ENCODE measurements around the gene RPAP3.

The RPAP3 gene

GRCh38 chr12:47731723-47732122 is 25.9 kb upstream of the RPAP3 start:
- Histone ChIP-seq H3K27ac (replicated peaks; ENCODE audit: low read length) (no peak overlapping the region), H3K9ac (ENCODE audit: low read depth, low read length, poor library complexity) (no peak overlapping the region), H3K4me2 (ENCODE audit: insufficient read depth, low read length, poor library complexity, severe bottlenecking) (no peak overlapping the region), H2BK120ac (ENCODE audit: low read depth, low read length) (no peak overlapping the region), H3K23ac (ENCODE audit: low read depth, low read length, poor library complexity) (no peak overlapping the region), H2BK5ac (ENCODE audit: low read length) (no peak overlapping the region), H2AK5ac (ENCODE audit: low read depth, low read length) (no peak overlapping the region), H3K79me1 (ENCODE audit: low read depth, low read length) (no peaks in the 10 kb centered on the region), H3K14ac (ENCODE audit: low read length) (no peak overlapping the region), H3K4ac (ENCODE audit: low read length) (no peak overlapping the region), H4K8ac (ENCODE audit: low read depth, low read length) (no peak overlapping the region), H2BK12ac (ENCODE audit: low read length) (no peak overlapping the region), H2BK15ac (ENCODE audit: low read length) (no peak overlapping the region), H3K4me3 (ENCODE audit: low read length in 2 of 2) (no peak overlapping the region), H3K27me3 (ENCODE audit: control insufficient read depth in 3 of 3, insufficient read depth in 3 of 3, low read depth in 1 of 3, low read length in 3 of 3) (no peaks in the 10 kb centered on the region), H4K91ac (ENCODE audit: low read depth, low read length, poor library complexity) (no peak overlapping the region), H3K4me1 (ENCODE audit: control insufficient read depth in 2 of 2, insufficient read depth in 1 of 2, low read depth in 1 of 2, low read length in 2 of 2) (peaks cover 15 to 17% of the 10 kb centered on the region in 2 donors), H2AFZ (ENCODE audit: low read length) (no peak overlapping the region), H3K9me3 (replicated peaks in 1 of 2; ENCODE audit: control insufficient read depth in 2 of 2, insufficient read depth in 1 of 2, low read depth in 1 of 2, low read length in 2 of 2) (no peaks in the 10 kb centered on the region), H3K36me3 (replicated peaks in 1 of 2; ENCODE audit: control insufficient read depth in 2 of 2, insufficient read depth in 2 of 2, low read length in 2 of 2) (no peaks in the 10 kb centered on the region), H3K18ac (ENCODE audit: low read length) (no peak overlapping the region)
- no peak for DNase-seq (ENCODE audit: low spot score)
- WGBS, 2 donors (ENCODE audit: extremely low coverage in 2 of 2, insufficient read length in 2 of 2, insufficient replicate concordance in 1 of 2): no CpG with 5 or more reads among the region's 5 CpGs

DNA sequence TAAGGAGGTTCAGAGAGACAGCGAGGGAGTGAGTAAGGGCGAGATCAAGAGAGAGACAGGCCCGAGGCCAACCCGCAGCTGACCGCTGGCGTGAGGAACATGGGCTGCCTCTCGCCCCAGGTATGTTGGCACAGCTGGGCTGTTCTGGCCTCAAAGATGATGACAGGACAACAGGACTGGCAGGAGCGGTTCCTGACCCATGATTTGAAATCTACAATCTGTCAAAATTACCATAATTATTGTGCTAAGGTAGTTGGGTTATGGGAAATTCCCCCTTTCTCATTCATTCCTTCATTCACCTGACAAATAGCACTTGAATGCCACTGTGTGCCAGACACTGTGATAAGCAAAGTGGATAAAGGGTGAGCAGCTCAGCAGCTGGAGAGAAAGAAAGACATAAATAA is 24.5 kb upstream of the RPAP3 start:
- no peak overlapping the region for H2BK15ac ChIP-seq (ENCODE audit: low read length)
- H3K4ac ChIP-seq (ENCODE audit: low read length): no peak overlapping the region
- H3K4me3 ChIP-seq (ENCODE audit: low read length in 2 of 2): no peak overlapping the region
- DNase-seq (ENCODE audit: low spot score): no peak
- H3K27ac ChIP-seq (replicated peaks; ENCODE audit: low read length): no peak overlapping the region
- H3K23ac ChIP-seq (ENCODE audit: low read depth, low read length, poor library complexity): peak overlapping the region; percentile 38
- H2AFZ ChIP-seq (ENCODE audit: low read length): no peak overlapping the region
- no peak overlapping the region for H2BK12ac ChIP-seq (ENCODE audit: low read length)
- no peaks in the 10 kb centered on the region for H3K79me1 ChIP-seq (ENCODE audit: low read depth, low read length)
- no peak overlapping the region for H2AK5ac ChIP-seq (ENCODE audit: low read depth, low read length)
- H3K36me3 ChIP-seq (replicated peaks in 1 of 2; ENCODE audit: control insufficient read depth in 2 of 2, insufficient read depth in 2 of 2, low read length in 2 of 2): no peaks in the 10 kb centered on the region
- no peak overlapping the region for H3K14ac ChIP-seq (ENCODE audit: low read length)
- no peak overlapping the region for H2BK5ac ChIP-seq (ENCODE audit: low read length)
- no peaks in the 10 kb centered on the region for H3K27me3 ChIP-seq (ENCODE audit: control insufficient read depth in 3 of 3, insufficient read depth in 3 of 3, low read depth in 1 of 3, low read length in 3 of 3)
- H3K9me3 ChIP-seq (replicated peaks in 1 of 2; ENCODE audit: control insufficient read depth in 2 of 2, insufficient read depth in 1 of 2, low read depth in 1 of 2, low read length in 2 of 2): no peaks in the 10 kb centered on the region
- no CpG with 5 or more reads among the region's 8 CpGs for WGBS, 2 donors (ENCODE audit: extremely low coverage in 2 of 2, insufficient read length in 2 of 2, insufficient replicate concordance in 1 of 2)
- H3K18ac ChIP-seq (ENCODE audit: low read length): no peak overlapping the region
- H4K91ac ChIP-seq (ENCODE audit: low read depth, low read length, poor library complexity): no peak overlapping the region
- H4K8ac ChIP-seq (ENCODE audit: low read depth, low read length): no peak overlapping the region
- H3K9ac ChIP-seq (ENCODE audit: low read depth, low read length, poor library complexity): no peak overlapping the region
- no peak overlapping the region for H3K4me2 ChIP-seq (ENCODE audit: insufficient read depth, low read length, poor library complexity, severe bottlenecking)
- H3K4me1 ChIP-seq (ENCODE audit: control insufficient read depth in 2 of 2, insufficient read depth in 1 of 2, low read depth in 1 of 2, low read length in 2 of 2): peaks cover 8 to 11% of the 10 kb centered on the region in 2 donors
- H2BK120ac ChIP-seq (ENCODE audit: low read depth, low read length): no peak overlapping the region

DNA sequence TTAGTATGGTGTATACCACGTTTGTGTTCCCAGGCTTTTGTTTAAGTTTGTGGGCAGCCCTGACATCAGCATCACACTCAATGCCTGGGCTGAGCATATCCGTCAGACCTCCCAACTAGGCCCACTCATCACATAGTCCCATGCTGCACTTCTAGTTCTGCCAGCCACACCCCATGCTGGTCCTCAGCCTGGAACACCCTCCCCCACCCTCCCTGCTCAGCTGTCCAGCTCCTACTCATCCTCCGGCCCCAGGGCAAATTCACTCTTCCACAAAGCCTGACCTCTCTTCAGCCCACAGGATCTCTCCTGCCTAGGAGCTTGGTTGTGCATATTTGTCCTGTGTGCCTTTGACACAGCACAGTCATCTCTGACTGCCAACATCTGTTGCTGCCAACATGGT is 23.4 kb upstream of the RPAP3 start:
- H3K27me3 ChIP-seq (ENCODE audit: control insufficient read depth in 3 of 3, insufficient read depth in 3 of 3, low read depth in 1 of 3, low read length in 3 of 3): no peaks in the 10 kb centered on the region
- H3K4me2 ChIP-seq (ENCODE audit: insufficient read depth, low read length, poor library complexity, severe bottlenecking): no peak overlapping the region
- no peak overlapping the region for H4K91ac ChIP-seq (ENCODE audit: low read depth, low read length, poor library complexity)
- no peak overlapping the region for H3K18ac ChIP-seq (ENCODE audit: low read length)
- peak overlapping the region; percentile 8 for H2BK5ac ChIP-seq (ENCODE audit: low read length)
- no peak overlapping the region for H4K8ac ChIP-seq (ENCODE audit: low read depth, low read length)
- no peak overlapping the region for H2BK15ac ChIP-seq (ENCODE audit: low read length)
- H2BK12ac ChIP-seq (ENCODE audit: low read length): no peak overlapping the region
- no peak overlapping the region for H3K4me3 ChIP-seq (ENCODE audit: low read length in 2 of 2)
- no peak overlapping the region for H2BK120ac ChIP-seq (ENCODE audit: low read depth, low read length)
- no peak overlapping the region for H2AK5ac ChIP-seq (ENCODE audit: low read depth, low read length)
- H3K36me3 ChIP-seq (replicated peaks in 1 of 2; ENCODE audit: control insufficient read depth in 2 of 2, insufficient read depth in 2 of 2, low read length in 2 of 2): no peaks in the 10 kb centered on the region
- H2AFZ ChIP-seq (ENCODE audit: low read length): no peak overlapping the region
- H3K79me1 ChIP-seq (ENCODE audit: low read depth, low read length): no peaks in the 10 kb centered on the region
- WGBS, 2 donors (ENCODE audit: extremely low coverage in 2 of 2, insufficient read length in 2 of 2, insufficient replicate concordance in 1 of 2): no CpG with 5 or more reads among the region's 3 CpGs
- H3K4ac ChIP-seq (ENCODE audit: low read length): no peak overlapping the region
- H3K9me3 ChIP-seq (replicated peaks in 1 of 2; ENCODE audit: control insufficient read depth in 2 of 2, insufficient read depth in 1 of 2, low read depth in 1 of 2, low read length in 2 of 2): no peaks in the 10 kb centered on the region
- H3K23ac ChIP-seq (ENCODE audit: low read depth, low read length, poor library complexity): no peak overlapping the region
- peak overlapping the region; percentile 60 for H3K9ac ChIP-seq (ENCODE audit: low read depth, low read length, poor library complexity)
- no peak for DNase-seq (ENCODE audit: low spot score)
- H3K4me1 ChIP-seq (ENCODE audit: control insufficient read depth in 2 of 2, insufficient read depth in 1 of 2, low read depth in 1 of 2, low read length in 2 of 2): peaks cover 0 to under 1% of the 10 kb centered on the region in 2 donors
- no peak overlapping the region for H3K14ac ChIP-seq (ENCODE audit: low read length)
- H3K27ac ChIP-seq (replicated peaks; ENCODE audit: low read length): no peak overlapping the region

DNA sequence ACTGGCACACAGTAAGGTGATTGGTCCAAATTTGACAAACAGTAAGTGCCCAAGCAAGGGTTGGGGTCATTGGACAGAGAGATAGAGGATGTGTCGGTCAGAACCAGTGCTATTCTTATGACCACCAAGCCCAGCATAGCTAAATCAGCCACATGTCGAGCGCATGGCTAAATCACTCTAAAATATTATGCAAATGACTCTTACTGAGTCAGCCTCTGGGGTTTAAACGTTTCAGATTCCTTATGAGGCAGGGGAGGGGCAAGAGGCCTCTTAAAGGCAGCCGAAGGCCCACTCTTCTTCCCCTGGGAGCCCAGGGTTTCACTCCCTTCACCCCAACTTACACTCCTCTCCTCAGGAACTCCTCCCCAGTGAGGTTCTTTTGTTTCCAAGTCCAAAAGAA is 20.1 kb upstream of the RPAP3 start:
- H3K23ac ChIP-seq (ENCODE audit: low read depth, low read length, poor library complexity): no peak overlapping the region
- no peak overlapping the region for H2AFZ ChIP-seq (ENCODE audit: low read length)
- H3K14ac ChIP-seq (ENCODE audit: low read length): no peak overlapping the region
- H3K4me2 ChIP-seq (ENCODE audit: insufficient read depth, low read length, poor library complexity, severe bottlenecking): no peak overlapping the region
- no peak overlapping the region for H3K18ac ChIP-seq (ENCODE audit: low read length)
- no CpG with 5 or more reads among the region's 5 CpGs for WGBS, 2 donors (ENCODE audit: extremely low coverage in 2 of 2, insufficient read length in 2 of 2, insufficient replicate concordance in 1 of 2)
- no peak overlapping the region for H2BK120ac ChIP-seq (ENCODE audit: low read depth, low read length)
- no peaks in the 10 kb centered on the region for H3K27me3 ChIP-seq (ENCODE audit: control insufficient read depth in 3 of 3, insufficient read depth in 3 of 3, low read depth in 1 of 3, low read length in 3 of 3)
- no peak overlapping the region for H3K27ac ChIP-seq (replicated peaks; ENCODE audit: low read length)
- no peaks in the 10 kb centered on the region for H3K36me3 ChIP-seq (replicated peaks in 1 of 2; ENCODE audit: control insufficient read depth in 2 of 2, insufficient read depth in 2 of 2, low read length in 2 of 2)
- H2BK15ac ChIP-seq (ENCODE audit: low read length): no peak overlapping the region
- H2BK5ac ChIP-seq (ENCODE audit: low read length): no peak overlapping the region
- no peak overlapping the region for H3K4me3 ChIP-seq (ENCODE audit: low read length in 2 of 2)
- no peak overlapping the region for H3K4ac ChIP-seq (ENCODE audit: low read length)
- H3K79me1 ChIP-seq (ENCODE audit: low read depth, low read length): no peaks in the 10 kb centered on the region
- no peaks in the 10 kb centered on the region for H3K9me3 ChIP-seq (replicated peaks in 1 of 2; ENCODE audit: control insufficient read depth in 2 of 2, insufficient read depth in 1 of 2, low read depth in 1 of 2, low read length in 2 of 2)
- H4K8ac ChIP-seq (ENCODE audit: low read depth, low read length): no peak overlapping the region
- no peak overlapping the region for H2BK12ac ChIP-seq (ENCODE audit: low read length)
- H2AK5ac ChIP-seq (ENCODE audit: low read depth, low read length): no peak overlapping the region
- H3K9ac ChIP-seq (ENCODE audit: low read depth, low read length, poor library complexity): no peak overlapping the region
- no peaks in the 10 kb centered on the region for H3K4me1 ChIP-seq (ENCODE audit: control insufficient read depth in 2 of 2, insufficient read depth in 1 of 2, low read depth in 1 of 2, low read length in 2 of 2)
- no peak overlapping the region for H4K91ac ChIP-seq (ENCODE audit: low read depth, low read length, poor library complexity)
- no peak for DNase-seq (ENCODE audit: low spot score)
